H7 (cell line): ENCODE measurements around the gene BLOC1S6. TPM values are rescaled to one million over a fixed set of nuclear protein-coding genes. Genes with fewer than 3 reads are reported as not detected.

Experiments used
- total RNA-seq: library from RNA; depleted of rRNA; stranded (reverse); fragments of >200 nt; shearing (Covaris generic); gene quantifications from 2 replicates; pipeline ENCODE4 v1.2.3, GENCODE V29; 2014; rRNA removed

BLOC1S6 gene
- total RNA-seq, 1 experiment from 2014 or later: 40.1 TPM

Other genes starting within 250 kb of the BLOC1S6 start
- gene GATM, start 208.8 kb upstream of the BLOC1S6 start, total RNA-seq: 23.8 and 37.6 TPM in 2 replicates
- 0.04 and 0.10 TPM in 2 replicates for gene SLC30A4, start 64.6 kb upstream of the BLOC1S6 start, total RNA-seq
- 1.5 and 2.2 TPM in 2 replicates for gene SQOR, start 47.6 kb downstream of the BLOC1S6 start, total RNA-seq